Femur (tissue), 1 donor: Measurements from ENCODE around the gene PYGB.

Experiments
- DNase-seq: peaks from one replicate; pipeline ENCODE4 v3.0.0-alpha.2; 2017

The PYGB gene

GRCh38 chr20:25247956-25248785 lies at the start of gene PYGB:
Gene PYGB (plus strand): TSS chr20:25248085. CDS start chr20:25248179, 94 bp downstream.
- DNase-seq = peak; percentile 89

GRCh38 chr20:25198663-25199383 lies 49.1 kb upstream of the PYGB start:
- DNase-seq = no peak

- no peak for DNase-seq
Observed at GRCh38 chr20:25199473-25200260, 48.2 kb upstream of the PYGB start.

GRCh38 chr20:25203089-25203488 lies 44.8 kb upstream of the PYGB start:
- no peak for DNase-seq

GRCh38 chr20:25203871-25204320 lies 44.0 kb upstream of the PYGB start:
- no peak for DNase-seq

GRCh38 chr20:25204550-25205276 lies 43.2 kb upstream of the PYGB start:
- DNase-seq = no peak

- DNase-seq = no peak
Observed at GRCh38 chr20:25205277-25206062, 42.4 kb upstream of the PYGB start.

- no peak for DNase-seq
Observed at GRCh38 chr20:25206063-25206403, 41.9 kb upstream of the PYGB start.

GRCh38 chr20:25206548-25206947 lies 41.3 kb upstream of the PYGB start:
- DNase-seq = no peak

- no peak for DNase-seq
Observed at GRCh38 chr20:25207149-25207959, 40.5 kb upstream of the PYGB start.

- DNase-seq = no peak
Observed at GRCh38 chr20:25207960-25208534, 39.8 kb upstream of the PYGB start.

GRCh38 chr20:25209400-25209799 lies 38.5 kb upstream of the PYGB start:
- no peak for DNase-seq

GRCh38 chr20:25209911-25210310 lies 38.0 kb upstream of the PYGB start:
- no peak for DNase-seq

GRCh38 chr20:25211273-25211672 lies 36.6 kb upstream of the PYGB start:
- no peak for DNase-seq

GRCh38 chr20:25212242-25212641 lies 35.6 kb upstream of the PYGB start:
- no peak for DNase-seq

- no peak for DNase-seq
Observed at GRCh38 chr20:25213566-25214425, 34.1 kb upstream of the PYGB start.

GRCh38 chr20:25214426-25214790 lies 33.5 kb upstream of the PYGB start:
- DNase-seq = no peak

GRCh38 chr20:25214819-25215218 lies 33.1 kb upstream of the PYGB start:
- no peak for DNase-seq

GRCh38 chr20:25215521-25215920 lies 32.4 kb upstream of the PYGB start:
- DNase-seq = no peak
